Ovary (tissue), 9 donors: ENCODE measurements around the gene ASMTL. TPM values are rescaled to one million over a fixed set of nuclear protein-coding genes. Genes with fewer than 3 reads are reported as not detected.
A peak's percentile ranks its signal among the peaks of the same experiment; 100 is the strongest.
"Not testable (repeated sequence)": the region's sequence is repeated elsewhere in the genome, so short reads cannot be mapped to it uniquely, and the experiment has no call there.

Experiments used
- DNase-seq, 5 donors: peaks; one replicate each; pipeline ENCODE4 v3.0.0-alpha.2; 2019 to 2020
- H3K27ac ChIP-seq, 2 donors: fragments of 200-600 bp; one replicate each; pipeline versions ENCODE4 v1.5.1 to v1.8.0; 2019 to 2022
- H3K27me3 ChIP-seq: fragments of 200-600 bp; one replicate; pipeline ENCODE4 v1.8.0; 2022
- H3K36me3 ChIP-seq: fragments of 200-600 bp; sonication (generic); one replicate; pipeline ENCODE4 v1.5.1; 2019
- H3K4me1 ChIP-seq: one replicate; pipeline ENCODE4 v1.8.1; 2013; ENCODE audit warnings: mild to moderate bottlenecking, moderate library complexity; ENCODE audit not compliant: insufficient read depth
- H3K4me3 ChIP-seq: fragments of 200-600 bp; sonication (generic); one replicate; pipeline ENCODE4 v1.5.1; 2017
- H3K9me3 ChIP-seq, 2 donors: fragments of 200-600 bp in 1 of 2; sonication (generic) in 1 of 2; one replicate each; pipeline versions ENCODE4 v1.5.1 to v1.8.1; 2013 to 2019; ENCODE audit warnings: mild to moderate bottlenecking in 1 of 2, moderate library complexity in 1 of 2
- EP300 ChIP-seq: sonication (generic); formaldehyde crosslinking; IDR thresholded peaks from one replicate; pipeline ENCODE4 v1.6.1; 2017; ENCODE audit warnings: antibody characterized with exemption
- POLR2A ChIP-seq: fragments of 450-650 bp; IDR thresholded peaks from one replicate; pipeline ENCODE4 v1.6.1; 2017; ENCODE audit warnings: antibody characterized with exemption, mild to moderate bottlenecking, moderate library complexity
- WGBS, 3 donors: extraction: QIAGEN DNeasy Blood & Tissue Kit in 1 of 3; methylation state at CpG; one replicate each; pipeline versions ENCODE4 v1.1.5 to v1.1.7; 2013 to 2017; 5-methylcytosine and 5-hydroxymethylcytosine counted together
- intact Hi-C, 4 donors: fragments of 100-400 bp; cut with DNase I; formaldehyde crosslinking; loops; one replicate each; pipeline versions ENCODE4 v1.11.0 to v1.15.1; 2022 to 2023
- polyA plus RNA-seq, 2 donors: library from polyadenylated mRNA; stranded (reverse); fragments of 200-250 nt in 1 of 2; fragments of 350-450 nt in 1 of 2; fragmentation: Illumina TruSeq in 1 of 2; extraction: RNeasy Lipid Tissue Mini Kit (QIAGEN cat#74804) in 1 of 2; gene quantifications; one replicate each; pipeline ENCODE4 v1.2.3, GENCODE V29; 2013 to 2014
- total RNA-seq, 7 donors: library from RNA; depleted of rRNA in 2 of 7; stranded (reverse); fragments of >200 nt in 2 of 7; fragmentation: NEBNext Ultra II Directional in 3 of 7; extraction: Animal tissue kit (Norgen Biotek cat#: 25700) in 3 of 7; gene quantifications; one replicate each; pipeline versions ENCODE4 v1.1.0 to v1.2.4, GENCODE V29; 2016 to 2023
- TF ChIP-seq, protein P1 (sequence below), 3 donors: fragments of 450-650 bp in 2 of 3; fragments of 200-600 bp in 1 of 3; IDR thresholded peaks; one replicate each; pipeline versions ENCODE4 v1.5.1 to v1.8.0; 2016 to 2022; ENCODE audit warnings: antibody characterized with exemption in 3 of 3, mild to moderate bottlenecking in 1 of 3
- donor health status: DM: no; HTN: no; CAD: no; lungs with moderate emphysema.
- donor health status: DM: no; HTN: no; CAD: no.
- donor health status: Bipolar disorder and iron deficiency.
- donor health status: DM: yes; HTN: yes; CAD: no.
- donor health status: DM: no; HTN: no; CAD: no.
- donor health status: DM: yes; HTN: yes; CAD: no.

ASMTL gene
- total and polyA plus RNA-seq, 9 donors: 21.3 to 48.9 (median 40.7) TPM

DNA sequence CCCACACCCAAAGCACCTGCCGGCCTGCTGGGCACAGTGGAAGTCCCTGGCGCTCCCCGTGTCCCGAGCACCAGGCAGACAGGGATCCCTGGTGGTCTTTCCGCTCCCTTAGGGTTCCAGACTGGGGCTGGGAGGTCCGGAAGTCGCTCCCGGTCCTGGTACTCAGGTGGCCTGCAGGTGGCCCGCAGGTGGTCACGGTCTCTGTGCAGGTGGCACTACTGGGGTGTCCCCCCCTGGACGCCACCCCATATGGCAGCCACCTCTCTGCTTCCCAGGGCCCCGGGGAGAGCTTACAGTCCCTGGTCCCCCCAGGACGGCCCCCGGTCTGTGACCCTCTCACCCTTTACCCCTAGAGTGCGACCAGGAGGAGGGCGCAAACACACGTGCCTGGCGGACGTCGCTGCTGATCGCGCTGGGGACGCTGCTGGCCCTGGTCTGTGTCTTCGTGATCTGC, 74.4 kb downstream of the ASMTL start:
- H3K36me3 ChIP-seq: no peaks in the 10 kb centered on the region
- H3K27me3 ChIP-seq: no peaks in the 10 kb centered on the region
- no peak overlapping the region for H3K4me3 ChIP-seq
- H3K4me1 ChIP-seq: no peaks in the 10 kb centered on the region
- intact Hi-C loops: no loop called here
- H3K27ac ChIP-seq: no peak overlapping the region
- TF ChIP-seq, protein P1, sequence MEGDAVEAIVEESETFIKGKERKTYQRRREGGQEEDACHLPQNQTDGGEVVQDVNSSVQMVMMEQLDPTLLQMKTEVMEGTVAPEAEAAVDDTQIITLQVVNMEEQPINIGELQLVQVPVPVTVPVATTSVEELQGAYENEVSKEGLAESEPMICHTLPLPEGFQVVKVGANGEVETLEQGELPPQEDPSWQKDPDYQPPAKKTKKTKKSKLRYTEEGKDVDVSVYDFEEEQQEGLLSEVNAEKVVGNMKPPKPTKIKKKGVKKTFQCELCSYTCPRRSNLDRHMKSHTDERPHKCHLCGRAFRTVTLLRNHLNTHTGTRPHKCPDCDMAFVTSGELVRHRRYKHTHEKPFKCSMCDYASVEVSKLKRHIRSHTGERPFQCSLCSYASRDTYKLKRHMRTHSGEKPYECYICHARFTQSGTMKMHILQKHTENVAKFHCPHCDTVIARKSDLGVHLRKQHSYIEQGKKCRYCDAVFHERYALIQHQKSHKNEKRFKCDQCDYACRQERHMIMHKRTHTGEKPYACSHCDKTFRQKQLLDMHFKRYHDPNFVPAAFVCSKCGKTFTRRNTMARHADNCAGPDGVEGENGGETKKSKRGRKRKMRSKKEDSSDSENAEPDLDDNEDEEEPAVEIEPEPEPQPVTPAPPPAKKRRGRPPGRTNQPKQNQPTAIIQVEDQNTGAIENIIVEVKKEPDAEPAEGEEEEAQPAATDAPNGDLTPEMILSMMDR (IDR thresholded peaks at IDR 0.05): no peak
- TF ChIP-seq POLR2A (no peak), EP300 (no peak)
- WGBS, 3 donors: 81 to 89% (median 86%) methylated on average over 24 of the region's 24 CpGs
- no peaks in the 10 kb centered on the region for H3K9me3 ChIP-seq
- DNase-seq: peak in 2 of 5 donors; percentile 22 to 35

DNA sequence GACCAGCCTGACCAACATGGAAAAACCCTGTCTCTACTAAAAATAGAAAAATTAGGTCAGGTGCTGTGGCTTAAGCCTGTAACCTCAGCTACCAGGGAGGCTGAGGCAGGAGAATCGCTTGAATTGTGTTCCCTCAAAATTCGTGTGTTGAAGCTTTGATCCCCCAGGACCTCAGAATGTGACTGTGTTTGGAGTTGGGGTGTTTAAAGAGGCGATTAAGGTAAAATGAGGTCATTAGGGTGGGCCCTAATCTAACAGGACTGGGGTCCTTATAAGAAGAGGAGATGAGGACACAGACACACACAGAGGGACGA, 84.4 kb downstream of the ASMTL start:
- H3K27me3 ChIP-seq: no peaks in the 10 kb centered on the region
- no peaks in the 10 kb centered on the region for H3K4me1 ChIP-seq
- intact Hi-C loops: no loop called here
- no peak for TF ChIP-seq EP300
- no peak for TF ChIP-seq POLR2A
- TF ChIP-seq, protein P1 (IDR thresholded peaks at IDR 0.05): no peak
- no peak overlapping the region for H3K27ac ChIP-seq
- no peaks in the 10 kb centered on the region for H3K9me3 ChIP-seq
- no peak for DNase-seq
- WGBS, 3 donors: 80 to 87% (median 82%) methylated on average over 4 of the region's 4 CpGs
- H3K36me3 ChIP-seq: no peaks in the 10 kb centered on the region
- no peak overlapping the region for H3K4me3 ChIP-seq

DNA sequence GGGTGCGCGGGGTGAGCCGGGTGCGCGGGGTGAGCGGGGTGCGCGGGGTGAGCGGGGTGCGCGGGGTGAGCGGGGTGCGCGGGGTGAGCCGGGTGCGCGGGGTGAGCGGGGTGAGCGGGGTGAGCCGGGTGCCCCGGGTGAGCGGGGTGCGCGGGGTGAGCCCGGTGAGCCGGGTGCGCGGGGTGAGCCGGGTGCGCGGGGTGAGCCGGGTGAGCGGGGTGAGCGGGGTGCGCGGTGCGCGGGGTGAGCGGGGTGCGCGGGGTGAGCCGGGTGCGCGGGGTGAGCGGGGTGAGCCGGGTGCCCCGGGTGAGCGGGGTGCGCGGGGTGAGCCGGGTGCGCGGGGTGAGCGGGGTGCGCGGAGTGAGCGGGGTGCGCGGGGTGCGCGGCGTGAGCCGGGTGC, 86.3 kb downstream of the ASMTL start:
- DNase-seq, H3K4me3 ChIP-seq, H3K27ac ChIP-seq, H3K36me3 ChIP-seq, H3K9me3 ChIP-seq, H3K4me1 ChIP-seq, intact Hi-C loops, H3K27me3 ChIP-seq: not testable (repeated sequence)
- WGBS, 3 donors: 91% methylated on average over 41 of the region's 63 CpGs; no CpG with 5 or more reads in 2 of the 3 donors

DNA sequence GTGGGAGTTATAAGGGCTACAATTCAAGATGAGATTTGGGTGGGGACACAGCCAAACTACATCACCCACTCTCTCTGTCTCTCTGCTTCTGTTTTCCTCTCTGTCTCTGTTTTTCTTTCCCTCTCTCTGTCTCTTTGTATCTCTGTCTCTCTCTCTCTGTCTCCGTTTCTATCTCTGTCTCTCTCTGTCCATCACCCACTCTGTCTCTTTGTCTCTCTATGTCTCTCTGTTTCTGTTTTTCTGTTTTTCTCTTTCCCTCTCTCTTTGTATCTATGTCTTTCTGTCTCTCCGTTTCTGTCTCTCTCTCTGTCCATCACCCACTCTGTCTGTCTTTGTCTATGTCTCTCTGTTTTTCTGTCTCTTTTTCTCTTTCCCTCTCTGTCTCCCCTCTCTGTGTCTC, 90.8 kb downstream of the ASMTL start:
- Histone ChIP-seq H3K9me3 (peaks cover 0 to 10% of the 10 kb centered on the region in 2 donors), H3K4me3 (no peak overlapping the region), H3K27me3 (no peaks in the 10 kb centered on the region), H3K27ac (no peak overlapping the region), H3K4me1 (no peaks in the 10 kb centered on the region), H3K36me3 (no peaks in the 10 kb centered on the region)
- TF ChIP-seq, protein P1 (IDR thresholded peaks at IDR 0.05): no peak
- TF ChIP-seq EP300: no peak
- TF ChIP-seq POLR2A: no peak
- DNase-seq: no peak
- intact Hi-C loops: no loop called here
- 92 to 98% (median 93%) methylated on average over 2 of the region's 2 CpGs for WGBS, 3 donors

DNA sequence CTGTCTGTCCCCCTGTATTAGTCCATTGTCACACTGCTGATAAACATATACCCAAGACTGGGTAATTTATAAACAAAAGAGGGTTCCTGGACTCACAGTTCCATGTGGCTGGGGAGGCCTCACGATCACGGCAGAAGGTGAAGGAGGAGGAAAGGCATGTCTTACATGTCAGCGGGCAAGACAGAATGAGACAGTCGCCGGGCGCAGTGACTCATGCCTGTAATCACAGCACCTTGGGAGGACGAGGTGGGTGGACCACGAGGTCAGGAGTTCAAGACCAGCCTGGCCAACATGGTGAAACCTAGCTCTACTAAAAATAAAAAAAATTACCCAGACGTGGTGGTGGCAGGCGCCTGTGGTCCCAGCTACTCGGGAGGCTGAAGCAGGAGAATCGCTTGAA, 91.4 kb downstream of the ASMTL start:
- intact Hi-C loops: no loop called here
- Histone ChIP-seq H3K27ac (no peak overlapping the region), H3K36me3 (no peaks in the 10 kb centered on the region), H3K4me1 (no peaks in the 10 kb centered on the region), H3K4me3 (no peak overlapping the region), H3K27me3 (no peaks in the 10 kb centered on the region), H3K9me3 (peaks cover 0 to 10% of the 10 kb centered on the region in 2 donors)
- WGBS, 3 donors: 76 to 84% (median 83%) methylated on average over 12 of the region's 12 CpGs
- TF ChIP-seq POLR2A (no peak), EP300 (no peak)
- TF ChIP-seq, protein P1 (IDR thresholded peaks at IDR 0.05): no peak
- peak in 3 of 5 donors; percentile 6 to 23 (median 12) for DNase-seq
